NT2/D1 (cell line): Measurements from ENCODE around the gene TMEM179.

Experiments
- DNase-seq: peaks from one replicate; pipeline ENCODE4 v3.0.0-alpha.2; 2011; ENCODE audit warnings: low read depth, low spot score
- H3K27me3 ChIP-seq: 2 replicates; pipeline ENCODE4 v1.6.0; 2011; ENCODE audit warnings: mild to moderate bottlenecking; ENCODE audit not compliant: insufficient read length, insufficient read depth
- H3K36me3 ChIP-seq: 2 replicates; pipeline ENCODE4 v1.6.1; 2011; ENCODE audit warnings: mild to moderate bottlenecking, low read length, mixed read lengths; ENCODE audit not compliant: insufficient read depth, insufficient read length
- H3K4me1 ChIP-seq: 2 replicates; pipeline ENCODE4 v1.5.1; 2011; ENCODE audit not compliant: insufficient read depth, insufficient read length
- H3K4me3 ChIP-seq: 2 replicates; pipeline ENCODE4 v1.5.1; 2011; ENCODE audit warnings: low read depth; ENCODE audit not compliant: insufficient read length
- H3K9ac ChIP-seq: 2 replicates; pipeline ENCODE4 v1.6.0; 2011; ENCODE audit warnings: low read depth; ENCODE audit not compliant: insufficient read length
- H3K9me3 ChIP-seq: 2 replicates; pipeline ENCODE4 v1.5.1; 2011; ENCODE audit warnings: mild to moderate bottlenecking, low read length; ENCODE audit not compliant: insufficient read depth
- SUZ12 ChIP-seq: IDR thresholded peaks from 2 replicates; pipeline ENCODE4 v1.6.1; 2011; ENCODE audit not compliant: insufficient read length, insufficient read depth; ENCODE audit errors: extremely low read depth
- YY1 ChIP-seq: IDR thresholded peaks from 2 replicates; pipeline ENCODE4 v1.6.1; 2011; ENCODE audit not compliant: insufficient read length, insufficient read depth
- ZNF274 ChIP-seq: IDR thresholded peaks from 2 replicates; pipeline ENCODE4 v1.6.1; 2011; ENCODE audit warnings: mild to moderate bottlenecking, low read depth, low read length

The TMEM179 gene

DNA sequence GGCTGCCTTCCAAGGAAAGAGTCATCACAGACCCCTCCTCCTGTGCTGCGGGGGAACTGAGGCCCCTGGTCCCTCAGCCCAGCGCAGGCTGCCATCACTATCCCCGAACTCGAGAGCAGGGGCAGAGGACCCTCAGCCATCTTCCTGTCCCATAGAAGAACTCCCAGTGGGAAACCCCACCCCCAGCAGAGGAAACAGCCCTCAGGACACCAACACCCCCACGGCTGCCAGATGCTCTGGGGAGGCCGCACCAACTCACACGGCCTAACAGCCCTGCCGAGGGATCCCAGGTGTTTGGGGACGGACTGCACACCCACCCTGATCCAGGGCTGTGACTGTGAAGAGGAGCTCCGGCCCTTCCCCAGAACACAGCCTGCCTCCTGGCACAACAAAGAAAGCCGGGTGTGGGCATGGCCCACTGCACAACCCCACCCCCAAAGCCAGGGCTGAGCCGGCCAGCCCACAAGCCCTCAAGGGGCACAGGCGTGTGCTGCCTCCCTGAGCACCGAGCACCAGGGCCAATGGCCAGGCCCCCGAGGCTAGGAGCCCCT, 41.3 kb downstream of the TMEM179 start:
- H3K9ac ChIP-seq: no peak overlapping the region
- DNase-seq: no peak

DNA sequence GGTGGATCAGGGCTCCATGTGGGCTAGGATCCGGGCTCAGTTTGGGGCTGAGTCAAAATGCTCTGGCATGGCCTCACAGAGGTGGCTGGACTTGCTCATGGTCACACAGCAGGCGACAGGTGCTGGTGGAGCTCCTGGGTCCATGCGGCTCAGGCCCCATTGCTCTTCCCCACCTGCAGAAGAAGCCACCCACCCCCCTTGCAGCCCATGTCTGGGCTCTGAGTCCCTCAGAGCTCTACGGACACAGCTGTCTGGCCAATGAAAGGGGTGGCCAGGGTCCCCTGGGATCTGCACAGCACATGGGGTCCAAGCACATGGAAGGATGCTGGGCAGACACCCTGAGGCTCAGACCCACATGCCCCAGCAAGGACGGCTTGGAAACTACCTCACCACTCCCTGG, 42.0 kb downstream of the TMEM179 start:
- Histone ChIP-seq H3K4me1 (peaks cover 17% of the 10 kb centered on the region), H3K4me3 (no peak overlapping the region), H3K27me3 (no peaks in the 10 kb centered on the region), H3K36me3 (no peaks in the 10 kb centered on the region), H3K9ac (no peak overlapping the region), H3K9me3 (no peaks in the 10 kb centered on the region)
- no peak for DNase-seq
- TF ChIP-seq SUZ12: no peak
- no peak for TF ChIP-seq ZNF274
- TF ChIP-seq YY1: no peak

More for the DNA sequence above, 41.3 kb downstream of the TMEM179 start:
- H3K4me3 ChIP-seq: no peak overlapping the region
- H3K36me3 ChIP-seq: no peaks in the 10 kb centered on the region
- no peak for TF ChIP-seq ZNF274
- TF ChIP-seq SUZ12: no peak
- TF ChIP-seq YY1: no peak
- no peaks in the 10 kb centered on the region for H3K27me3 ChIP-seq
- peaks cover 17% of the 10 kb centered on the region for H3K4me1 ChIP-seq
- no peaks in the 10 kb centered on the region for H3K9me3 ChIP-seq

DNA sequence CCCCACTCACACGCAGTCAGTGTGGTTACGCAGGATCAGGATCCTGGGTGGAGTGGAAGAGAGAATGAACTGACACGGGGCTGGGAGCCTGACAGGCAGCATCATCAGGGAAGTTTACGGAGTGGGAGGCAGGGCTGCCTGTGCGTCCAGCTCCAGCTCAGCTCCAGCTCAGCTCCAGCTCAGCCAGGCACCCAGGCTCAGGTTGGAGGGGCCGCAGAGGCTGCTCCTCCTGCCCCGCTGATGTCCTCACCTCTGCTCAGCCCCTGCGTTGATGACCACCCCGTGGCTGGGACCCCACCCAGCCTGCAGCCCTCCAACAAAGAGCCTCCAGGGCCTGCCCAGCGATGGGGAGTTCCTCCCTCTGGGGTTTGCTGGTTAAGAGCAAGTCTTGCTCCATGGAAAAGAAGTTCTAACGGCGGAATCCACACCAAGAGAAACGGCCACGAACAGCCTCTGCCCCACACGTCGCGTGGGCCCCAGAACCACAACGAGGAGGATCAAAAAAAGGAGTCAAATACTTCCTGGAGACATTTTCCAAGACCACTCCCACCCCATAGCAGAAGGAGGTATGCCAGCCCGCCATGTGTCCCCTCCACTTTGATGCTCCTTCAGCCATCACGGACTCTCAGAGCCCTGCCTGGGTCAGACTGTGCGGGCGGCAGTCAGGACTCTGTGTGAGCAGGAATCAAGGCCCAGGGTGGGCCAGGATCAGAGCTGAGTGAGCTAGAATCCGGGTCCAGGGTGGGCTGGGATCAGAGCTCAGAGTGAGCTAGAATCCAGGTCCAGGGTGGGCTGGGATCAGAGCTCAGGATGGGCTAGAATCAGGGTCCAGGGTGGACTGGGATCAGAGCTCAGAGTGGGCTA, 42.7 kb downstream of the TMEM179 start:
- no peak overlapping the region for H3K4me3 ChIP-seq
- no peak for TF ChIP-seq YY1
- TF ChIP-seq ZNF274: no peak
- no peak for TF ChIP-seq SUZ12
- no peaks in the 10 kb centered on the region for H3K36me3 ChIP-seq
- no peak overlapping the region for H3K9ac ChIP-seq
- DNase-seq: no peak
- H3K9me3 ChIP-seq: no peaks in the 10 kb centered on the region
- H3K4me1 ChIP-seq: peaks cover 13% of the 10 kb centered on the region
- no peaks in the 10 kb centered on the region for H3K27me3 ChIP-seq

DNA sequence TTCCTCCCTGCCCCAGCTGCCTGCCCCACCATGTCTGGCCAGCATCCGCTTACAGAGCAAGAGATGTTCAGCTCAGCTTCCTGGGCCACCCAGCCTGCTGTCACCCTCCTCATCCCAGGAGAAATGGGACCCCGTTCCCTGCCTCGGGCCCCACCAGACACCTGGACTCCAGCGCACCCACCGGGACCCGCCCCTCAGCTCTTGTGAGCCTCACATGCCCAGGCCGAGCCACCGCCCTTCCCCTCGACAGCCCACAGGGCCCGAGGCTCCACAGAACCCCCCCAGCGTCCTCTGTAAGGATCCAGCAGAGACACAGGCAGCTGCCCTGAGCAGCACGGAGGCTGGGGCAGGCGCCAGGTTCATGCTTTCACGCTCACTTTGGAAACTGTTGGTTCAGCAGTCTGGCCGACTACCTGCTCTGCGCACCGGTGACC, 43.4 kb downstream of the TMEM179 start:
- no peaks in the 10 kb centered on the region for H3K27me3 ChIP-seq
- H3K4me3 ChIP-seq: no peak overlapping the region
- H3K9ac ChIP-seq: no peak overlapping the region
- no peaks in the 10 kb centered on the region for H3K9me3 ChIP-seq
- H3K36me3 ChIP-seq: no peaks in the 10 kb centered on the region
- TF ChIP-seq ZNF274: no peak
- no peak for TF ChIP-seq SUZ12
- TF ChIP-seq YY1: no peak
- no peak for DNase-seq
- peaks cover 13% of the 10 kb centered on the region for H3K4me1 ChIP-seq

DNA sequence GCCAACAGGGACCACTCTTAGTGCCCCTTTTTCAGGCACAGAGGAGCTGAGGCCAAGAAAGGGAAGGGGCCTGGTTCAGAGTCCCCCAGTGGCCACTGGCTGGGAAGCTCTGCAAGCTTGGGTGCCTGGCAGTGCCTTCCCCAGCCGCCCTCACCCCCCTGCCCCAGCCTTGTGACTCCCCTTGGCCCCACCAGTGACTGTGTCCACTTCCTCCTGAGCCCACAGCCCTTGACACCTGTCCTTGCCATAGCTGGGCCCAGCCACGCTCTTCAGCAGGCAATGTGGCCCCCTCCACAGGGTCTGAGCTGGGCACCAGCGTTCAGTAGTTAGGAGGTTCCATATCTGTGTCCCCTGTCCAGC, 44.0 kb downstream of the TMEM179 start:
- Histone ChIP-seq H3K36me3 (no peaks in the 10 kb centered on the region), H3K4me1 (peaks cover 13% of the 10 kb centered on the region), H3K27me3 (no peaks in the 10 kb centered on the region), H3K4me3 (no peak overlapping the region), H3K9ac (no peak overlapping the region), H3K9me3 (no peaks in the 10 kb centered on the region)
- DNase-seq: no peak
- TF ChIP-seq YY1 (no peak), SUZ12 (no peak)

DNA sequence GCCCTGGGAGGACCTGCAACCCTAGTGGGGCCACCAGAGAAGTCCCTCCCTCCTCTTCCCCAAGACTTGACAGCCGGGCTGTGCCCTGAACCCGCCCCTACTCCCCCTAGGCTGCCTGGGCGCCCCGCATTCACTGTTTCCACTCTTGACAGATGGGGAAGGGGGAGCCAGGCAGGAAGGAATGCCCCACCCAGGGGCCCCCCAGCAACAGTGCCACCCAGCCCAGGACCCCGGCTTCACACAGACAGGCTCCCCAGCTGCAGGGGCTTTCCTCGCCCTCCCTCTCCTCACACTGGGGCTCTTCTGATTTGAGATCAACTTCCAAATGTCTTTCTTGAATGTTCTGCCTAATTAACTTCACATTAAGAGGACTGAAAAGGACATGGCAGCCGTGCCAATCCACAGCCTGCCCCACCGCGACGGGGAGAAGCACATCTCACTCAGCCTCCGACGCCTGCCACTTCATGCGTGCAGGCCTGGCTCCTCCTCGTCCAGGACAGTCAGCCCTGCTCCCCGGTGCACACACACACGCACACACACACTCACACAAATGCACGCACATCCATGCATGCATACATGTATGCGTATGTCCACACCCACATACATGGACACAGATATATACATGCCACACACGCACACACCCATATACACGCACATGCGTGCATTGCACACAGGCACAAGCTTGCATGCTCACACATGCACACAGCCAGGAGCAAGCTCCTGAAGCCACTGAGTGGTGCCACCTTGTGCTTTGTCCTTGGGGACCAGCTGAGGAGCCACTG, 44.6 kb downstream of the TMEM179 start:
- Histone ChIP-seq H3K9ac (no peak overlapping the region), H3K36me3 (no peaks in the 10 kb centered on the region), H3K4me3 (no peak overlapping the region), H3K27me3 (no peaks in the 10 kb centered on the region), H3K4me1 (peaks cover 13% of the 10 kb centered on the region), H3K9me3 (no peaks in the 10 kb centered on the region)
- TF ChIP-seq ZNF274 (no peak), SUZ12 (no peak), YY1 (no peak)
- no peak for DNase-seq

DNA sequence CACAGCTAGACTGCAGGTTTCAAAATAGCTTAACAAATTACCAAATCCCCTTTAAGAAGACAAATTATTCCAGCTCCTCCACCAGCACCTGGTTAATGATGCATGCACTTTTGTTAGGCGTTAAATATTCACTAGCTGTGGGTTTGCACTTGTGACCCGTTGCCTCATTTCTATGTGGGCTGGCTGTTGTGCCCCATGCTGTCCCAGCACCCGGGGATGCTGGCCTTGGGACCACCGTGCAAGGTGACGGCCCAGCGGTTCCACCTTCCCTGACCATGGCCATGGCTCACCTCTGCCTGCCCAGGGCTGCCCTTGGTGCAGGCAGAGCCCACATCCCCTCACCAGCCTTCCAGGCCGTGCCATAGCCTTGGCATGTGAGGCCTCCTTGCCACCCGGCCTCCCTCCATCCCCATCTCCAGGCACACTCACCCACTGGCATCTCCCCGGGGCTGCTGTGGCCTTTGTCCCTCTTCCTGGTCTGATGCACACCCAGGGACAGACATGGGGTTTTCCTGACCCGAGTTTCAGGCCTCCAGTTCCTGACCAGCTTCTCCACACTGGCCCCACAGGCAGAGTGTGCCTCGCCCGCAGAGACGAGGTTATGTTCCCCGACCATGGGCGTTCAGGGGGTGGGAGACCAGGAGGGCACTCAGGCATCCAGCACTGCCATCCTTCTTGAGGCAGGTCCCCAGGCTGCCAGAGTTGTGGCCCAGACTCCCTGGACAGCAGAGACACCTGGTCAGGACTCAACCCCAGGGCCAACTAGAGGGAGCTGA, 45.4 kb downstream of the TMEM179 start:
- no peak for DNase-seq
- no peak for TF ChIP-seq YY1
- TF ChIP-seq ZNF274: no peak
- no peak for TF ChIP-seq SUZ12
- Histone ChIP-seq H3K4me3 (no peak overlapping the region), H3K9ac (no peak overlapping the region), H3K9me3 (no peaks in the 10 kb centered on the region), H3K4me1 (peaks cover 17% of the 10 kb centered on the region), H3K27me3 (no peaks in the 10 kb centered on the region), H3K36me3 (no peaks in the 10 kb centered on the region)
